Karpas-422 (cell line): ENCODE results near the gene PTPRG. TPM values are rescaled to one million over a fixed set of nuclear protein-coding genes. Genes with fewer than 3 reads are reported as not detected.

Source experiments
- DNase-seq: peaks from one replicate; pipeline ENCODE4 v3.0.0-alpha.2; 2015
- H2AFZ ChIP-seq: fragments of 200-600 bp; sonication (generic); 2 replicates; pipeline ENCODE4 v1.6.1; 2014; ENCODE audit warnings: antibody characterized with exemption, low read length, mixed read lengths
- H3K27ac ChIP-seq: fragments of 200-600 bp; sonication (generic); 2 replicates; pipeline ENCODE4 v1.5.1; 2014; ENCODE audit warnings: mild to moderate bottlenecking, low read length, moderate library complexity
- H3K27me3 ChIP-seq: fragments of 200-600 bp; sonication (generic); 2 replicates; pipeline ENCODE4 v1.6.1; 2014; ENCODE audit warnings: low read length, mixed read lengths
- H3K36me3 ChIP-seq: fragments of 200-600 bp; sonication (generic); 2 replicates; pipeline ENCODE4 v1.6.1; 2014; ENCODE audit warnings: low read length, mixed read lengths; ENCODE audit not compliant: insufficient read depth
- H3K4me1 ChIP-seq: fragments of 200-600 bp; sonication (generic); 2 replicates; pipeline ENCODE4 v1.6.1; 2014; ENCODE audit warnings: mild to moderate bottlenecking, low read length, mixed read lengths
- H3K4me2 ChIP-seq: fragments of 200-600 bp; sonication (generic); 2 replicates; pipeline ENCODE4 v1.6.1; 2014; ENCODE audit warnings: low read length, low read depth, mild to moderate bottlenecking; ENCODE audit not compliant: poor library complexity, severe bottlenecking
- H3K4me3 ChIP-seq: fragments of 200-600 bp; sonication (generic); 2 replicates; pipeline ENCODE4 v1.5.1; 2014; ENCODE audit warnings: mild to moderate bottlenecking, antibody characterized with exemption, low read length, mixed read lengths
- H3K79me2 ChIP-seq: fragments of 200-600 bp; sonication (generic); 2 replicates; pipeline ENCODE4 v1.6.1; 2014; ENCODE audit warnings: mild to moderate bottlenecking, low read length, mixed read lengths
- H3K9ac ChIP-seq: fragments of 200-600 bp; sonication (generic); 2 replicates; pipeline ENCODE4 v1.6.0; 2014; ENCODE audit warnings: low read length
- H3K9me2 ChIP-seq: fragments of 200-600 bp; sonication (generic), shearing (Covaris generic); replicated peaks from 2 replicates; pipeline ENCODE4 v1.6.0; 2014; ENCODE audit warnings: mild to moderate bottlenecking, low read length, moderate library complexity; ENCODE audit not compliant: insufficient read depth
- H3K9me3 ChIP-seq: fragments of 300-700, 200-600 bp; sonication (generic); 2 replicates; pipeline ENCODE4 v1.6.1; 2014; ENCODE audit warnings: low read length, mixed read lengths
- H4K20me1 ChIP-seq: fragments of 200-600 bp; sonication (generic); 2 replicates; pipeline ENCODE4 v1.6.1; 2014; ENCODE audit warnings: mild to moderate bottlenecking, antibody characterized with exemption, low read length, low read depth; ENCODE audit not compliant: insufficient read depth
- total RNA-seq: library from RNA; depleted of rRNA; stranded (reverse); fragments of >200 nt; shearing (Covaris generic); gene quantifications from 2 replicates; pipeline ENCODE4 v1.2.3, GENCODE V29; 2014; ENCODE audit warnings: low replicate concordance

PTPRG gene
- total RNA-seq, 1 experiment from 2014 or later = not detected

- Histone ChIP-seq H3K9ac (no peak overlapping the region), H3K27me3 (no peaks in the 10 kb centered on the region), H3K79me2 (no peaks in the 10 kb centered on the region), H2AFZ (no peak overlapping the region), H3K4me2 (no peak overlapping the region), H3K4me3 (no peak overlapping the region), H3K9me3 (no peaks in the 10 kb centered on the region; the same call in 1 of the 2 replicates), H3K9me2 (no peaks in the 10 kb centered on the region), H3K36me3 (no peaks in the 10 kb centered on the region), H4K20me1 (no peaks in the 10 kb centered on the region), H3K27ac (no peak overlapping the region), H3K4me1 (no peaks in the 10 kb centered on the region)
- DNase-seq = no peak
Observed at GRCh38 chr3:61583890-61584875, 22.8 kb downstream of the PTPRG start.

GRCh38 chr3:61589856-61590255 is 28.5 kb downstream of the PTPRG start:
- Histone ChIP-seq H3K9ac (no peak overlapping the region), H3K9me3 (no peaks in the 10 kb centered on the region; the same call in none of the 2 replicates), H3K36me3 (no peaks in the 10 kb centered on the region), H3K4me1 (no peaks in the 10 kb centered on the region), H4K20me1 (no peaks in the 10 kb centered on the region), H3K27ac (no peak overlapping the region), H2AFZ (no peak overlapping the region), H3K27me3 (no peaks in the 10 kb centered on the region), H3K4me2 (no peak overlapping the region), H3K4me3 (no peak overlapping the region), H3K9me2 (no peaks in the 10 kb centered on the region), H3K79me2 (no peaks in the 10 kb centered on the region)
- no peak for DNase-seq

- H3K9me2 ChIP-seq = no peaks in the 10 kb centered on the region
- no peaks in the 10 kb centered on the region; the same call in 1 of the 2 replicates for H3K9me3 ChIP-seq
- H3K27me3 ChIP-seq = no peaks in the 10 kb centered on the region
- DNase-seq = no peak
- no peaks in the 10 kb centered on the region for H3K79me2 ChIP-seq
- H2AFZ ChIP-seq = no peak overlapping the region
- H3K4me1 ChIP-seq = no peaks in the 10 kb centered on the region
- no peaks in the 10 kb centered on the region for H3K36me3 ChIP-seq
- H3K4me2 ChIP-seq = no peak overlapping the region
- H3K27ac ChIP-seq = no peak overlapping the region
- no peak overlapping the region for H3K9ac ChIP-seq
- no peaks in the 10 kb centered on the region for H4K20me1 ChIP-seq
- H3K4me3 ChIP-seq = no peak overlapping the region
Observed at GRCh38 chr3:61591300-61591699, 29.9 kb downstream of the PTPRG start.

- no peak overlapping the region for H3K9ac ChIP-seq
- no peaks in the 10 kb centered on the region for H3K27me3 ChIP-seq
- no peaks in the 10 kb centered on the region for H3K79me2 ChIP-seq
- no peaks in the 10 kb centered on the region; the same call in 1 of the 2 replicates for H3K9me3 ChIP-seq
- H3K4me1 ChIP-seq = no peaks in the 10 kb centered on the region
- H3K4me2 ChIP-seq = no peak overlapping the region
- no peaks in the 10 kb centered on the region for H3K36me3 ChIP-seq
- no peak overlapping the region for H2AFZ ChIP-seq
- H4K20me1 ChIP-seq = no peaks in the 10 kb centered on the region
- H3K9me2 ChIP-seq = no peaks in the 10 kb centered on the region
- DNase-seq = no peak
- H3K27ac ChIP-seq = no peak overlapping the region
- H3K4me3 ChIP-seq = no peak overlapping the region
Observed at GRCh38 chr3:61593446-61594029, 32.2 kb downstream of the PTPRG start.

DNA sequence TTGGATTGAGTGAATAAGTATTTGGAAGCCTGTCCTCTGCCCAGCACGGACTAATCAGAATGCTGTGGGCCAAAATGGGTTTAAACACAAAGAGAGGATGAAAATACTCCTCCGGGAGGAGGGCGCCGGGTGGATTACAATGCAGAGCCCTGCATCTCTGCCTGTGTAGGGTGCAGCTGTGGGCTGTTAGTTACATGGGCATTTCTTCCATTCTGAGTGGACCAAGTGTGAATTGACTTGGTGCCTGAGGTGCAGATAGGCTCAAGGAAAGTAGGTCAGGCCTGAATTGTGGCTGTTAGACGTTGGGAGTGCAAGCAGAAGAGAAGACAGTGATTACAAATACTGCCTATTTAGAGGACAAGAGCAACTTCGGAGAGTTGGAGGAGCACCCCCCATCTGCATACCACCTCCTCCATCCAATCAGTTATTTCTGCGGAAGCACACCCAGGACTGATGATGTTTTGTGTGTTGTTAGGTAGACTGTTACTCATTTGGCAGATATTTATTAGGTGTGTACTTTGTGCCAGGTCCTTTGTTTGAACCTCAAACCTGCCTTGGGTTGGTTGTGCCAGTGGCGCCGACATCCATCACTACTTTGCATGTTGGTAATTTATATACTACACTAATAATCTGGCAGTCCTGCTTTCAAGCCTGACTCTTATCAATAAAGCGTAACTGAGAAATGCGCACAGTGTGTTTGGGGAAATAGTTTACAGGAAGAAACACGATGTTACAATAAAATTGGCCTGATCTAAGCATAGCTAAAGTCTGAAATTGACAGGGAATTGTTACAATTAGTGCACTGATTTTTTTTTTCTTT is 33.0 kb downstream of the PTPRG start:
- no peak for DNase-seq
- Histone ChIP-seq H4K20me1 (no peaks in the 10 kb centered on the region), H2AFZ (no peak overlapping the region), H3K36me3 (no peaks in the 10 kb centered on the region), H3K9me2 (no peaks in the 10 kb centered on the region), H3K4me2 (no peak overlapping the region), H3K79me2 (no peaks in the 10 kb centered on the region), H3K27ac (no peak overlapping the region), H3K9ac (no peak overlapping the region), H3K4me1 (no peaks in the 10 kb centered on the region), H3K27me3 (no peaks in the 10 kb centered on the region), H3K4me3 (no peak overlapping the region), H3K9me3 (no peaks in the 10 kb centered on the region; the same call in 1 of the 2 replicates)

GRCh38 chr3:61594964-61595285 is 33.6 kb downstream of the PTPRG start:
- Histone ChIP-seq H3K27me3 (no peaks in the 10 kb centered on the region), H3K9me3 (no peaks in the 10 kb centered on the region; the same call in 1 of the 2 replicates), H3K27ac (no peak overlapping the region), H3K4me1 (no peaks in the 10 kb centered on the region), H3K4me3 (no peak overlapping the region), H2AFZ (no peak overlapping the region), H3K9me2 (no peaks in the 10 kb centered on the region), H3K9ac (no peak overlapping the region), H3K79me2 (no peaks in the 10 kb centered on the region), H3K4me2 (no peak overlapping the region), H4K20me1 (no peaks in the 10 kb centered on the region), H3K36me3 (no peaks in the 10 kb centered on the region)
- DNase-seq = no peak

- Histone ChIP-seq H4K20me1 (no peaks in the 10 kb centered on the region), H3K36me3 (no peaks in the 10 kb centered on the region), H3K9me3 (no peaks in the 10 kb centered on the region), H3K4me3 (no peak overlapping the region), H3K4me1 (no peaks in the 10 kb centered on the region), H3K9me2 (no peaks in the 10 kb centered on the region), H3K79me2 (no peaks in the 10 kb centered on the region), H3K27me3 (no peaks in the 10 kb centered on the region), H3K4me2 (no peak overlapping the region), H3K9ac (no peak overlapping the region), H3K27ac (no peak overlapping the region), H2AFZ (no peak overlapping the region)
- DNase-seq = no peak
Observed at GRCh38 chr3:61595288-61595687, 33.9 kb downstream of the PTPRG start.

GRCh38 chr3:61595826-61596225 is 34.5 kb downstream of the PTPRG start:
- no peaks in the 10 kb centered on the region for H3K27me3 ChIP-seq
- H3K9ac ChIP-seq = no peak overlapping the region
- no peak for DNase-seq
- no peak overlapping the region for H3K4me3 ChIP-seq
- H3K36me3 ChIP-seq = no peaks in the 10 kb centered on the region
- no peak overlapping the region for H2AFZ ChIP-seq
- no peaks in the 10 kb centered on the region for H3K9me2 ChIP-seq
- no peak overlapping the region for H3K27ac ChIP-seq
- H3K9me3 ChIP-seq = no peaks in the 10 kb centered on the region
- no peaks in the 10 kb centered on the region for H3K4me1 ChIP-seq
- H3K79me2 ChIP-seq = no peaks in the 10 kb centered on the region
- H3K4me2 ChIP-seq = no peak overlapping the region
- no peaks in the 10 kb centered on the region for H4K20me1 ChIP-seq
